Measurements from ENCODE around the gene TRAF4. TPM values are rescaled to one million over a fixed set of nuclear protein-coding genes. Genes with fewer than 3 reads are reported as not detected.

TRAF4 gene
- total RNA-seq, 1 donor from 2014 or later = 3.5 TPM

DNA sequence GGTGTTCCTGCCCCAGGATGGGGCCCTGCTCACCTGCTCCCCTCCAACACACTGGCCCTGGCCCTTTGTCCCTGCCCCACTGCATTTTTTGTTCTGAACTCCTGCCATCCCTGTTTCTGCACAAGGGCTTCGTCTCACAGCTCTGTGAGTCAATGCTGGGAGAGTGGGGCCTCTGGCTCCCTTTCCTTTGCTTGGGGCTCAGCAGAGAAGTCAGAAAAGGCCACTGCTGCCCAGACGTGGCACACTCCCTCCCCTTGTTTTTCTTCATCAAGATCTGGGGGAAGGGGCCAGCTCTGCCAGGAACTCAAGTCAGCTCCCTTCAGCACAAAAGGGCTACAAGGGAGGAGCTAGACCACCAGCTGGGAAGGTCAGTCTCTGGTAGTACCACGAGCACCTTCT is 41.1 kb upstream of the TRAF4 start:
- intact Hi-C loops (cut with micrococcal nuclease) = no loop called here

DNA sequence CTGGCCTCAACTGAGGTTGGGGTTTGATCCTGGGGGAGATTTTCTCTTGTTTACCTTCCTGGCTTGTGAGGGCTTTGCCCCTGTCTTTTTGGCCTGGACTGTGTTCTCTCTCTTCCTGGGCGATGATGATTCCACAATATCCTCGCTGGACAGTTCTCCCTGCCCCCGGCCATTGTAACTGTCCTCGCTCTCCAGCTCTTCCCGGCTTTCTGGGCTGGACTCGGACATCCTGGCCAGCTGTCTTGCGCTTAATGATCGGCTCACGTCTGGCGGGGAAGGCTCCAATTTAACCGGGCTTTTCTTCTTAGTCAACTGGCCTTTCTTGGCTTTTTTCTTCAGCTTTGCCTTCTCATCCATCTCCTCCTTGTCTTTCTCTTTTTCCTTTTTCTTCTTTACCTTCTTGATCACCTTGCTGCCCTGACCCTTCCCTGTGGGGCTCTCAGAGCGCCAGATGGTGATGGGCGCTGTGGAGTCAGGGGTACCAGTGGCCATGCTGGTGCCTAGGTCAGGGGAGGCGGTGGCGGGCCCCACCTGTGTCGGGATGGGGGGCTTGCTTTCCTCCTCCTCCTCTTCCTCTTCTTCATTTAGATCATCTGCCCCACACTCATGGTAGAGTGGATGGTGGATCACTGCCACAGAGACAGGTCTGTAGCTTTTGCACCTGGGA is 40.1 kb upstream of the TRAF4 start:
- intact Hi-C loops (cut with micrococcal nuclease) = no loop called here
- H3K27ac ChIP-seq (replicated peaks) = no peak overlapping the region
- no peaks in the 10 kb centered on the region for H3K4me1 ChIP-seq
- no peak for DNase-seq
- H3K9me3 ChIP-seq (replicated peaks) = no peaks in the 10 kb centered on the region
- H3K27me3 ChIP-seq (ENCODE audit: low read depth) = no peaks in the 10 kb centered on the region
- TF ChIP-seq, protein P1, sequence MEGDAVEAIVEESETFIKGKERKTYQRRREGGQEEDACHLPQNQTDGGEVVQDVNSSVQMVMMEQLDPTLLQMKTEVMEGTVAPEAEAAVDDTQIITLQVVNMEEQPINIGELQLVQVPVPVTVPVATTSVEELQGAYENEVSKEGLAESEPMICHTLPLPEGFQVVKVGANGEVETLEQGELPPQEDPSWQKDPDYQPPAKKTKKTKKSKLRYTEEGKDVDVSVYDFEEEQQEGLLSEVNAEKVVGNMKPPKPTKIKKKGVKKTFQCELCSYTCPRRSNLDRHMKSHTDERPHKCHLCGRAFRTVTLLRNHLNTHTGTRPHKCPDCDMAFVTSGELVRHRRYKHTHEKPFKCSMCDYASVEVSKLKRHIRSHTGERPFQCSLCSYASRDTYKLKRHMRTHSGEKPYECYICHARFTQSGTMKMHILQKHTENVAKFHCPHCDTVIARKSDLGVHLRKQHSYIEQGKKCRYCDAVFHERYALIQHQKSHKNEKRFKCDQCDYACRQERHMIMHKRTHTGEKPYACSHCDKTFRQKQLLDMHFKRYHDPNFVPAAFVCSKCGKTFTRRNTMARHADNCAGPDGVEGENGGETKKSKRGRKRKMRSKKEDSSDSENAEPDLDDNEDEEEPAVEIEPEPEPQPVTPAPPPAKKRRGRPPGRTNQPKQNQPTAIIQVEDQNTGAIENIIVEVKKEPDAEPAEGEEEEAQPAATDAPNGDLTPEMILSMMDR (IDR thresholded peaks at IDR 0.05; ENCODE audit: borderline replicate concordance) = no peak
- peaks cover 49% of the 10 kb centered on the region for H3K36me3 ChIP-seq
- no peak overlapping the region for H3K4me3 ChIP-seq

More for the DNA sequence above, 41.1 kb upstream of the TRAF4 start:
- peaks cover 58% of the 10 kb centered on the region for H3K36me3 ChIP-seq
- TF ChIP-seq, protein P1 (IDR thresholded peaks at IDR 0.05; ENCODE audit: borderline replicate concordance) = no peak
- no peaks in the 10 kb centered on the region for H3K27me3 ChIP-seq (ENCODE audit: low read depth)
- H3K9me3 ChIP-seq (replicated peaks) = no peaks in the 10 kb centered on the region
- no peak overlapping the region for H3K4me3 ChIP-seq
- no peaks in the 10 kb centered on the region for H3K4me1 ChIP-seq
- H3K27ac ChIP-seq (replicated peaks) = no peak overlapping the region
- DNase-seq = no peak

DNA sequence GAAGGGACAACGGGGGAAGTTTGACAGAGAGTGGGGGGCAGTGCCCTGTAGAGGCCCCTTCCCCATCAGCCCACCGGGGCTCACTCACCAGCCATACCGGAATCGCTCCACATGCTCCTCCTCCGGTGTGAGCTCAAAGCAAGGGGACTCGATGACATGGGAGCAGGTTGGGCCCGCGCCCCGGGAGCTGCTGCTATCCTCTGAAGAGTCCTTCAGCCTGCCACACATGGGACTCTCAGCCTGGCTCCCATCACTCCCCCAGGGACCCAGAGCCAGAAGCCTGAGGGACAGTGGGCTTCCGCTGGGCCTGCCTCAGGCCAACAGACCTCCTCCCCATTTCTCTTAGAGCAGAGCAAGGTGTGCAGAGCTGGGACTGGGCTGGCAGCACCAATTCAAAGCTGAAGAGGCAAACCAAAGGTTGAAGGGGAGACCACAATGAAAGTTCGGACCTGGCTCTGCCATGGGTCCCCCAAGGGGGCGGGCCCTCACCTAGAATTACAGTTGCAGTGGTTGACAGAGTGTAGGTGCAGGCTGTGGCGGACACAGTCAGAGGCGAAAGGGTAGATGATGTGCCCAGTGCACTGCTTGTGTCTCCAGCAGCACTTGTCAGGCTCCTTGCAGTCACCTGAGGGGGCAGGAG is 39.5 kb upstream of the TRAF4 start:
- no peaks in the 10 kb centered on the region for H3K27me3 ChIP-seq (ENCODE audit: low read depth)
- DNase-seq = no peak
- H3K27ac ChIP-seq (replicated peaks) = no peak overlapping the region
- no peaks in the 10 kb centered on the region for H3K4me1 ChIP-seq
- TF ChIP-seq, protein P1 (IDR thresholded peaks at IDR 0.05; ENCODE audit: borderline replicate concordance) = no peak
- intact Hi-C loops (cut with micrococcal nuclease) = no loop called here
- no peak overlapping the region for H3K4me3 ChIP-seq
- no peaks in the 10 kb centered on the region for H3K9me3 ChIP-seq (replicated peaks)
- H3K36me3 ChIP-seq = peaks cover 42% of the 10 kb centered on the region

DNA sequence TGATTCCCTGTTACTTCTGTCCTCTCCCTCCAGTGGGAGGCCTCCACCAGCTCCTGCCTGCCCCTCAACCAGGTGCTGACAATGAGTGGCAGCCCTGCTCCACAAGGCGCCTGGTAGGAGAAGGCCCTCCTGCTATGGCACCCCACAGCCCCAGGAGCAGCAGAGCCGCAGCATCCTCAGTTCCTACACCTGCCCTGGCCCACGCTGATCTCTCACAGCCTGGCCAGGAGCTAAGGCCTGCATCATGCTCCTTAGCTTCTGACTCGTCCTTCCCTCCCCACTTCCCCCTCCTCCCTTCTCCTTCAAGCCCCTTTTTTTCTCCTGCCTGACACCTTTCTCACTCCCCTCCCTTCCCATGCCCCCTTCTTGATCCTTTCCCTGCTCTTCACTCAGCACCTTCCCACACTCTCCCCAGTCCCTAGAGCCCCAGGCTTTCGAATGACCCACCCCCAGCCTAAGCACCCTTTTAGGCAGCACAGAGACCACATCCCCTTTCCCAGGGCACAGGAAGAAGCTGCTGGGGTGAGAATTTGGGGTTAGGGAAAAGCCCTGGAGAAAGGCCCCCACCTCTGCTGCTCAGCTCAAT is 38.6 kb upstream of the TRAF4 start:
- Histone ChIP-seq H3K4me1 (peaks cover 5% of the 10 kb centered on the region), H3K9me3 (replicated peaks) (no peaks in the 10 kb centered on the region), H3K4me3 (no peak overlapping the region), H3K36me3 (peaks cover 34% of the 10 kb centered on the region), H3K27me3 (ENCODE audit: low read depth) (no peaks in the 10 kb centered on the region), H3K27ac (replicated peaks) (no peak overlapping the region)
- DNase-seq = no peak
- intact Hi-C loops (cut with micrococcal nuclease) = no loop called here
- TF ChIP-seq, protein P1 (IDR thresholded peaks at IDR 0.05; ENCODE audit: borderline replicate concordance) = no peak

DNA sequence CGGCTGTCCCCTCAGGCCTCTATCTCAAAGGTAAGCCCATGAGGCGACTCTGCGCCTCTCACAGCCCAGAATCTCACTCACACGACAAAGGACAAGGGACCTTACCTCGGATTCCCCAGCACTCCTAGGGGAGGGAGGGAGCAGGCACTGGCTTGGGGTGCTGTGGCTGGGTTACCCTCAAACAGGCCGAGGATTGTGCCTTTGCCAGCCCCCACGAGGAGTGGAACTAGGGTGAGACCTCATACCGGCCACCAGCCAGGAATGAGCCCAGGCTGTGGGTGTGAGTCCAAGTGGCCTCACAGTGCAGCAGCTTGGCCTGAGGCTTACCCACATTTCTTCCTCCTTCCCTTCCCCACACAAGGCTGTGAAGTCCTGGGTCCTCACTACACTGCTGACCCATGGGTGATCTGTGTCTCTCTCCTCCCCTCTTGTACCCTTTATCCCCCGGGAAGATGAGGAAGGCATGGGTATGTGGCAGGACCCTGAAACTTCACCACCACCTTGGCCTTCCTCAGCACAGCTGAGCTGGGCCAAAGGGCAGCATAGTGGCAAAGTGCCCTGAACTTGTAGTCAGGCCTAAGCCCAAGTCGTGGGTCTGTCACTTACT is 38.0 kb upstream of the TRAF4 start:
- Histone ChIP-seq H3K9me3 (replicated peaks) (no peaks in the 10 kb centered on the region), H3K27ac (replicated peaks) (no peak overlapping the region), H3K4me3 (no peak overlapping the region), H3K4me1 (peaks cover 10% of the 10 kb centered on the region), H3K36me3 (peaks cover 27% of the 10 kb centered on the region), H3K27me3 (ENCODE audit: low read depth) (no peaks in the 10 kb centered on the region)
- TF ChIP-seq, protein P1 (IDR thresholded peaks at IDR 0.05; ENCODE audit: borderline replicate concordance) = no peak
- no peak for DNase-seq
- intact Hi-C loops (cut with micrococcal nuclease) = no loop called here

All from left ventricle myocardium inferior (tissue), 1 donor.